ENCODE results near the gene TIAL1. TPM values are rescaled to one million over a fixed set of nuclear protein-coding genes. Genes with fewer than 3 reads are reported as not detected.
A peak's percentile ranks its signal among the peaks of the same experiment; 100 is the strongest.

The TIAL1 gene
- total and polyA plus RNA-seq, 2 of the 13 experiments (the other 11 are each of a cell fraction or from before 2014, with no cell fraction given) = 31.5 to 148 TPM

- Histone ChIP-seq H3K27me3 (ENCODE audit: control insufficient read depth in 1 of 2, insufficient read depth in 2 of 2, low read length in 2 of 2) (peaks cover 6 to 45% of the 10 kb centered on the region in 2 experiments; a peak in 4 of 5 replicates), H3K4me2 (ENCODE audit: low read depth, low read length) (peak within 1 kb of the TSS; percentile 85), H2AFZ (ENCODE audit: low read length) (no peak within 1 kb of the TSS), H4K20me1 (ENCODE audit: insufficient read depth, low read length) (no peaks in the 10 kb centered on the region), H3K4me1 (ENCODE audit: insufficient read depth, low read length) (peaks cover 28% of the 10 kb centered on the region), H3K27ac (ENCODE audit: extremely low read length, insufficient read depth, low read length) (no peak within 1 kb of the TSS), H3K36me3 (replicated peaks in 1 of 2; ENCODE audit: control insufficient read depth in 1 of 2, insufficient read depth in 2 of 2, low read length in 2 of 2) (no peaks in the 10 kb centered on the region), H3K9me3 (ENCODE audit: low read length) (no peaks in the 10 kb centered on the region), H3K9ac (ENCODE audit: insufficient read depth, low read depth, low read length) (0 out of 2 replicates have a peak within 1 kb of the TSS, but pooled peaks have one; percentile 4), H3K79me2 (ENCODE audit: insufficient read depth, low read length) (no peaks in the 10 kb centered on the region), H3K4me3 (replicated peaks in 1 of 3; ENCODE audit: insufficient read depth in 1 of 3, low read depth in 2 of 3, low read length in 3 of 3) (peak within 1 kb of the TSS; percentile 46 to 71 (median 55))
- DNase-seq (ENCODE audit: low spot score) (no peak), FAIRE-seq (no peak), ATAC-seq (peak; percentile 63; the same call in 2 of the 3 replicates)
- no TSS peak for BruUV-seq (replicated peaks)
- CTCF ChIA-PET (ENCODE audit: low intra/inter-chr PET ratio, low total read pairs) = interaction anchor here (0.7 kb wide), 1 partner anchor 97 kb away, joined by 3 read pairs; no protein-coding TSS in a partner anchor
- in situ Hi-C loops (cut with HindIII; ENCODE audit: extremely low pct_ligation_motif_present, low pct_unique_long_range_greater_than_20kb) (loop anchor here (5.0 to 25.0 kb wide), 2 partner anchors 40 to 355 kb away; partner anchors contain the start of gene PRDX3), intact Hi-C loops (cut with micrococcal nuclease; ENCODE audit: unreplicated experiment) (loop anchor here (5.0 kb wide), 1 partner anchor 45 kb away; no protein-coding TSS in a partner anchor)
- POLR2A ChIA-PET = no interaction called here
- 10% methylated on average over 25 of the region's 76 CpGs for WGBS (ENCODE audit: low lambda C conversion rate)
- no peak for TF ChIP-seq SP5 (CRISPR knock-in tag; IDR thresholded peaks at IDR 0.05; ENCODE audit: borderline replicate concordance, low read depth)
- no peak for TF ChIP-seq JUNB (CRISPR knock-in tag; IDR thresholded peaks at IDR 0.05; ENCODE audit: borderline replicate concordance)
- TF ChIP-seq MAFK (conservative IDR thresholded peaks at IDR 0.05 in 1 of 2, IDR thresholded peaks at IDR 0.05 in 1 of 2; ENCODE audit: low read length in 2 of 2) = no peak
- TF ChIP-seq ZHX1 (CRISPR knock-in tag; IDR thresholded peaks at IDR 0.05; ENCODE audit: low read depth) = no peak
- no peak for TF ChIP-seq MTERF4 (CRISPR knock-in tag; IDR thresholded peaks at IDR 0.05)
- TF ChIP-seq FOSL1 (CRISPR knock-in tag; IDR thresholded peaks at IDR 0.05; ENCODE audit: borderline replicate concordance) = no peak
- TF ChIP-seq SNAPC4 (CRISPR knock-in tag; IDR thresholded peaks at IDR 0.05) = no peak
- no peak for TF ChIP-seq KLF16 (CRISPR knock-in tag; IDR thresholded peaks at IDR 0.05)
Observed at GRCh38 chr10:119542357-119542987, 54.3 kb downstream of the TIAL1 start, which contains the start of gene RGS10. Gene RGS10 (minus strand): TSS chr10:119542719. CDS start chr10:119542638, 81 bp downstream.

Measured in HepG2 (cell line).